Limb (tissue), 2 donors: ENCODE data around the gene CHCHD10.
"Not testable (repeated sequence)": the region's sequence is repeated elsewhere in the genome, so short reads cannot be mapped to it uniquely, and the experiment has no call there.

Source experiments
- DNase-seq, 2 donors: peaks; one replicate each; pipeline ENCODE4 v3.0.0-alpha.2; 2016; ENCODE audit errors: extremely low spot score in 2 of 2

Gene CHCHD10

DNA sequence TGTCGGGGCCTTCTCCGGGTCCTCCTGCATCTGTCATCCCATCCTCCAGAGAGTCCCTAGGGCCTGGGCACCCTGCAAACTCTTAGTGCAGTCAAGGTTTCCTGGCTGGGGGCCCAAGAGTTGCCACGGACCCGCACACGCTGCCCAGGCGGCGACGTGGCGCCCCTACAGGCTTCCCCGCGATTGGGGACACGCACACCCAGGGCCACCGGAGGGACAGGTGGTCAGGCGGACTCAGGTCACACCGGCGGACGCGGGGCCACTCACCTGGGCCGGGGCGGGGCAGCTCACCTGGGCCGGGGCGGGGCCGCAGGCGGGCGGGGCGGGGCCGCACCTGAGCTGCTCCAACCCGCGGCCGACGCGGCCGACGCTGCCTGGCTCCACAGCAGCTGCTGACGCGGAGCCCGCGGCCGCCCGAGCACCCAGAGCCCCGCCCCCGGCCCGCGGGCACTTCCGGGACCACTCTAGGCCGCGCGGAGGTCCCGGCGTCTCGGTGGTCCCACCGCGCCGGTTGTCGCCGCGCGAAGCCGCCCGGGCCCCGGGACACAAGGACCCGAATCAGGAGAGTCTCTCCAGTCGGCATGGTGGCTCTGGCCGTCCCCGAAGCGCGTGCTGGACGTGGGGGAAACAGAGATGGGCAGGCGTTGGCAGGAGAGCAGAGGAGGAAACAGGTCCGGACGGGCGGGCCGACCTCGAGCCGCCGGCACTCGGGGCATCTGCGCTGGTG is 16.9 kb downstream of the CHCHD10 start, which contains the start of gene ZNF70:
ZNF70 (minus strand) TSS at position 399 of the 727 bp plus-strand sequence. CDS start 5,972 bp downstream, outside the sequence.
- peak; percentile 81 to 93 for DNase-seq

DNA sequence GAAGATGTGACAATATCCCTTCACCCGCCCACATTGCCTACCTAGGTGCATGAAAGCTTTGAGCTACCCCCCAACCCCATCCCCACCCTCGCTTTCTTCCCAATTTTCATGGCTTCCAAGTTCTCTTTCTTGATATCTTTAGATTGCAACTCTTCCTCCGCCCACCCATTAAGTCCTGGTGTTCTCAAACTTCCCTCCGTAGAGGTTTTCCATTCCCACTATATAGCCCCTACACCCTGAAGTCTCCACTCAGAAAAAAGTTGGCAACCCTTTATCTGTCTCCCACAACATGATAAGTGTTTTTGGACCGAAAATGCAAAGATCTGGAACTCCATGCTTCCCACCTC is 17.4 kb downstream of the CHCHD10 start:
- no peak for DNase-seq

- peak; percentile 53 to 61 for DNase-seq
Observed at GRCh38 chr22:23749841-23750301, 17.9 kb downstream of the CHCHD10 start.

- DNase-seq = no peak
Observed at GRCh38 chr22:23745791-23746190, 22.0 kb downstream of the CHCHD10 start.

DNA sequence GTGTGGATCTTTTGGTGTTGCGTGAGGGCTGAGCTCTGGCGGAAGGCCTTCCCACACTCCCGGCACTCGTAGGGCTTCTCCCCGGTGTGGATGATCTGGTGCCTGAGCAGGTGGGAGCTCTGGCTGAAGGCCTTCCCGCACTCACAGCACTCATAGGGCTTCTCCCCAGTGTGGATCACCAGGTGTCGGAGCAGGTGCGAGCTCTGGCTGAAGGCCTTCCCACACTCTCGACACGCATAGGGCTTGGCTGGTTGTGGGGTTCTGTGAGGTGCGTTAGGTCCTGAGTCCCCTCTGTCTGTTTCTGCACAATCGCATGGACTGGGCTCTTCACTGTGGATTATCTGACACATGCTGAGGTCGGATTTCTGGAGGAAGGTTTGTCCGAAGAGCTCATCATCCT is 23.3 kb downstream of the CHCHD10 start:
- DNase-seq = no peak

- DNase-seq = no peak
Observed at GRCh38 chr22:23744001-23744400, 23.8 kb downstream of the CHCHD10 start.

DNA sequence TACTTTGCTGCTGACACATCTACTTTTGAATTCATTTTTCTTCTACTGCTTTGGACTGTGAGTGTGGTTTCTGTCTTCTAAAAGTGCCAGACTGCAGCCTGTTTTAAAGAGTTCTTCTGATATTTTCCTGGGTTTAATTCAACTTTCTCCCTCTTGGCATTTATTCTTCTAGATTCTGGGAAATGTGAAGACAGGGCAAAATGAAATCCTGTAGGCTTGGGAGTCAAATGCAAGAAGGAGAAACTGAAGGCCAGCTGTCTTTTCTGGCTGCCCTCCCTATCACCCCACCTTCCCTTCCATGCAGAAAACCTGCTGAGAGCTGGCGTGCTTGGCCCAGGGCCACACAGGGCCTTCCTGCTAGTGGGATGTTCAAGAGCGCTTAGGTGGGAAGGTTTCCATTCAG is 24.5 kb downstream of the CHCHD10 start:
- peak; percentile 51 to 74 for DNase-seq

GRCh38 chr22:23742505-23743264 is 25.1 kb downstream of the CHCHD10 start:
- DNase-seq = no peak

GRCh38 chr22:23737696-23738095 is 30.1 kb downstream of the CHCHD10 start:
- DNase-seq = no peak

GRCh38 chr22:23728108-23728507 is 39.7 kb downstream of the CHCHD10 start:
- DNase-seq = not testable (repeated sequence)

GRCh38 chr22:23722724-23723123 is 45.0 kb downstream of the CHCHD10 start:
- DNase-seq = no peak

GRCh38 chr22:23722160-23722559 is 45.6 kb downstream of the CHCHD10 start:
- no peak for DNase-seq

- DNase-seq = no peak
Observed at GRCh38 chr22:23720855-23721254, 46.9 kb downstream of the CHCHD10 start.

GRCh38 chr22:23718371-23719165 is 49.2 kb downstream of the CHCHD10 start:
- no peak for DNase-seq

DNA sequence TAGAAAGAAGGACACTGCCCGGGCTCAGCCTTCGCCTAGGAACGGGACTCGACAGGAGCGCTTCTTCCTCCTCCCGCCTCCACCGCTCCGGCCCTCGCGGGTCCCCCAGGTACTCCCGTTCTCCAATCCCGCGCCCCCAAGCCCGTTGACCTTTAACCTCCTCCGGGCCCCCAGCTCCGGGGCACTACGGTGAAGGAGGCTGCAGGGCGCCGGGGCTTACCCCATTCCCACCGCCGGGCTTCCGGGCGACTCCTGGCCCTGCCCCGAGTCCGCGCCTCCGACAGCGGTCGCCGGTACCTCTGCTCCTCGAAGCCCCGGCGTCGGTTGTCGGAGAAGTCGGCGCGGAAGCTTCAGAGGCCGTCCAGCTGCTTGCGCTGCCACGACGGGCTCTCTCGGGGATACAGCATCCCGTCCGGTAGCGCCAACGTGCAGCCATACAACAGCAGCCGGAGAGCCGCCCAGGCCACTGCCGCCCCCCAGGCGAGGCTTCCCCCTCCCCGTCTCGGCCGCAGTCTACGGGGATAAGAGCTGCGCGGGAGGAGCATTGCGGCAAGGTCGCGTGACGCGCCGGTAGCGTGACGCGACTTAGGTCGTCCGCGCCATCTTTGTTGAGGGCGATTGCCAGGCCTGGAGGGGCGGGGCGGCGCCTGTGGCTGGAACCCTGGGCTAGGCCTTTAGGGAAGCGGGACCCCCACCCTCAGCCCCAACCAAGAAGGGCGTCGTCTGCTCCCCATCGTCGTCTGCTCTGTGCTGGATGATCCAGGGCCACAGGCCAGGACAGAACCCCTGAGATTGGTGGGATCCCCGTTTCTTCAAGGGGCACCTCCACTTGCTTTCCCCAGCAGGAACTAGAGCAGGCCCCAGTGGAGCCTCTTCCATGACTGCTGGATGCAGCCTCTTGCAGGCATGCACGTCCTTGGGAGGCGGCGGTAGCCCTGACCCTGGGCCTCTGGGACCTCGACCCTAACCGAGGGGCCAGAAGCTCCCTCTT is 50.7 kb downstream of the CHCHD10 start:
- DNase-seq = peak; percentile 71 to 92
